ENCODE data around the gene PIM2. TPM values are rescaled to one million over a fixed set of nuclear protein-coding genes. Genes with fewer than 3 reads are reported as not detected.

Gene PIM2
- polyA plus RNA-seq, 1 of the 3 experiments (the other 2 are of a cell fraction), result 12.3 TPM

DNA sequence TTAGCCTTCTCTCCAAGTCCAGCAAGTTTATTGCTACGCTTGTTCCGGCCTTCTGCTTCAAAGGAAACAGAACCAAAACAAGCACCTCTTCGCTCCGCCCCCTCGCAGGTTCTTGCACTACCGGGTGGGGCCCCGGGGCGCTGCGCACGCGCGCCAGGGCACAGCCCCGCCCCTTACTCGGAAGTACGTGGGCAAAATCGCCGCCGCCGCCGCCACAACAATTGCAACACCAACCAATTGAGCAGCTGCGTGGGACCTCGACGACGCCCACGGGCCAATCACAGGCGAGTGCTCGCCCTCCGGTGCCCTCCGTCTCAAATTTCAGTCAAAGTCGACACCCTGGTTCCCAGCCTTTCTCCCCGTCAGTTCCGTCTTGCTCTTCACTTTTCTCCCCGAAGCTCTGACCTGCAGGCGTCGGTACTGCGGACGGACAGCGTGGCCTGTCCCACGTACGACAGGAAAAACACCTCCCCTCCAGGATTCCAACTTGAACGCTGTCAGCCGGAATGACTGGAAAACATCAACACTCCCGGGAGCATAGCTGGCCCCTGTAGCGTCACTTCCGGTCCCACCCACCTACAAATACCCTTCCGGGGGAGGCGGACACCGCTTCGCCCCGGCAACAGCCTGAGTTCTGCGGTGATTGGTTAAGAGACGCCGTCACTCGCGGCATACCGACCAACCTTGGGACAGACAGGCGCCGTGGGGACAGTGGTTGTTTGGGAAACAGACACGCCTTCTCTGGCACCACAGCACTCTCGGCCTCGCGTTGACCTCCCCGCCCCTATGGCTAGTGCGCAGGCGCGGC, 39.2 kb upstream of the PIM2 start (continued):
- peak; percentile 59 for TF ChIP-seq CHD2 (IDR thresholded peaks at IDR 0.05; ENCODE audit: low read length, partially characterized antibody)
- TF ChIP-seq, protein P1, sequence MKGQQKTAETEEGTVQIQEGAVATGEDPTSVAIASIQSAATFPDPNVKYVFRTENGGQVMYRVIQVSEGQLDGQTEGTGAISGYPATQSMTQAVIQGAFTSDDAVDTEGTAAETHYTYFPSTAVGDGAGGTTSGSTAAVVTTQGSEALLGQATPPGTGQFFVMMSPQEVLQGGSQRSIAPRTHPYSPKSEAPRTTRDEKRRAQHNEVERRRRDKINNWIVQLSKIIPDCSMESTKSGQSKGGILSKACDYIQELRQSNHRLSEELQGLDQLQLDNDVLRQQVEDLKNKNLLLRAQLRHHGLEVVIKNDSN (IDR thresholded peaks at IDR 0.05; ENCODE audit: borderline replicate concordance, low read depth), result no peak
- no peak for TF ChIP-seq YY1 (IDR thresholded peaks at IDR 0.05; ENCODE audit: low read depth)
- peak; percentile 23; the same call in 1 of the 2 replicates for TF ChIP-seq NFIC (IDR thresholded peaks at IDR 0.05; ENCODE audit: borderline replicate concordance)
- no peak for TF ChIP-seq EZH2phosphoT487 (IDR thresholded peaks at IDR 0.05; ENCODE audit: borderline replicate concordance, low read depth)
- peak; percentile 93 for TF ChIP-seq NRF1 (IDR thresholded peaks at IDR 0.05; ENCODE audit: low read depth, low read length)
- no peak for TF ChIP-seq RCOR1 (IDR thresholded peaks at IDR 0.05; ENCODE audit: low read length)
- TF ChIP-seq POLR2AphosphoS5 (IDR thresholded peaks at IDR 0.05; ENCODE audit: low read depth, low read length), result peak; percentile 67; the same call in 1 of the 2 replicates
- TF ChIP-seq SMC3 (IDR thresholded peaks at IDR 0.05; ENCODE audit: low read depth, low read length), result no peak
- TF ChIP-seq ELF1 (IDR thresholded peaks at IDR 0.05), result peak; percentile 70
- no peak for TF ChIP-seq RAD21 (IDR thresholded peaks at IDR 0.05; ENCODE audit: low read length)
- TF ChIP-seq RFX5 (IDR thresholded peaks at IDR 0.05; ENCODE audit: low read length), result peak; percentile 96
- TF ChIP-seq SIN3A (IDR thresholded peaks at IDR 0.05; ENCODE audit: borderline replicate concordance, low read depth, low read length), result no peak
- peak; percentile 5; the same call in 1 of the 2 replicates for TF ChIP-seq RXRA (IDR thresholded peaks at IDR 0.05; ENCODE audit: borderline replicate concordance, low read depth)
- TF ChIP-seq, protein P2, sequence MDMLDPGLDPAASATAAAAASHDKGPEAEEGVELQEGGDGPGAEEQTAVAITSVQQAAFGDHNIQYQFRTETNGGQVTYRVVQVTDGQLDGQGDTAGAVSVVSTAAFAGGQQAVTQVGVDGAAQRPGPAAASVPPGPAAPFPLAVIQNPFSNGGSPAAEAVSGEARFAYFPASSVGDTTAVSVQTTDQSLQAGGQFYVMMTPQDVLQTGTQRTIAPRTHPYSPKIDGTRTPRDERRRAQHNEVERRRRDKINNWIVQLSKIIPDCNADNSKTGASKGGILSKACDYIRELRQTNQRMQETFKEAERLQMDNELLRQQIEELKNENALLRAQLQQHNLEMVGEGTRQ (IDR thresholded peaks at IDR 0.05; ENCODE audit: borderline replicate concordance, low read depth, low read length), result no peak
- 0 out of 2 replicates have a peak, but pooled peaks have one; percentile 61 for TF ChIP-seq FOXJ3 (CRISPR knock-in tag; IDR thresholded peaks at IDR 0.05)
- peak; percentile 57 for TF ChIP-seq TCF12 (IDR thresholded peaks at IDR 0.05)
- TF ChIP-seq, protein P3, sequence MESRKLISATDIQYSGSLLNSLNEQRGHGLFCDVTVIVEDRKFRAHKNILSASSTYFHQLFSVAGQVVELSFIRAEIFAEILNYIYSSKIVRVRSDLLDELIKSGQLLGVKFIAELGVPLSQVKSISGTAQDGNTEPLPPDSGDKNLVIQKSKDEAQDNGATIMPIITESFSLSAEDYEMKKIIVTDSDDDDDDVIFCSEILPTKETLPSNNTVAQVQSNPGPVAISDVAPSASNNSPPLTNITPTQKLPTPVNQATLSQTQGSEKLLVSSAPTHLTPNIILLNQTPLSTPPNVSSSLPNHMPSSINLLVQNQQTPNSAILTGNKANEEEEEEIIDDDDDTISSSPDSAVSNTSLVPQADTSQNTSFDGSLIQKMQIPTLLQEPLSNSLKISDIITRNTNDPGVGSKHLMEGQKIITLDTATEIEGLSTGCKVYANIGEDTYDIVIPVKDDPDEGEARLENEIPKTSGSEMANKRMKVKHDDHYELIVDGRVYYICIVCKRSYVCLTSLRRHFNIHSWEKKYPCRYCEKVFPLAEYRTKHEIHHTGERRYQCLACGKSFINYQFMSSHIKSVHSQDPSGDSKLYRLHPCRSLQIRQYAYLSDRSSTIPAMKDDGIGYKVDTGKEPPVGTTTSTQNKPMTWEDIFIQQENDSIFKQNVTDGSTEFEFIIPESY (IDR thresholded peaks at IDR 0.05; ENCODE audit: borderline replicate concordance, low read depth), result no peak
- peak; percentile 90 for TF ChIP-seq GABPA (IDR thresholded peaks at IDR 0.05; ENCODE audit: low read depth)
- TF ChIP-seq MXI1 (IDR thresholded peaks at IDR 0.05; ENCODE audit: low read depth, low read length), result peak; percentile 54
- TF ChIP-seq, protein P4, sequence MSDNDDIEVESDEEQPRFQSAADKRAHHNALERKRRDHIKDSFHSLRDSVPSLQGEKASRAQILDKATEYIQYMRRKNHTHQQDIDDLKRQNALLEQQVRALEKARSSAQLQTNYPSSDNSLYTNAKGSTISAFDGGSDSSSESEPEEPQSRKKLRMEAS (IDR thresholded peaks at IDR 0.05; ENCODE audit: low read depth), result peak; percentile 11; the same call in 1 of the 2 replicates
